ENCODE results near the gene STXBP3. TPM values are rescaled to one million over a fixed set of nuclear protein-coding genes. Genes with fewer than 3 reads are reported as not detected.

Gene STXBP3, protein sequence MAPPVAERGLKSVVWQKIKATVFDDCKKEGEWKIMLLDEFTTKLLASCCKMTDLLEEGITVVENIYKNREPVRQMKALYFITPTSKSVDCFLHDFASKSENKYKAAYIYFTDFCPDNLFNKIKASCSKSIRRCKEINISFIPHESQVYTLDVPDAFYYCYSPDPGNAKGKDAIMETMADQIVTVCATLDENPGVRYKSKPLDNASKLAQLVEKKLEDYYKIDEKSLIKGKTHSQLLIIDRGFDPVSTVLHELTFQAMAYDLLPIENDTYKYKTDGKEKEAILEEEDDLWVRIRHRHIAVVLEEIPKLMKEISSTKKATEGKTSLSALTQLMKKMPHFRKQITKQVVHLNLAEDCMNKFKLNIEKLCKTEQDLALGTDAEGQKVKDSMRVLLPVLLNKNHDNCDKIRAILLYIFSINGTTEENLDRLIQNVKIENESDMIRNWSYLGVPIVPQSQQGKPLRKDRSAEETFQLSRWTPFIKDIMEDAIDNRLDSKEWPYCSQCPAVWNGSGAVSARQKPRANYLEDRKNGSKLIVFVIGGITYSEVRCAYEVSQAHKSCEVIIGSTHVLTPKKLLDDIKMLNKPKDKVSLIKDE
- 16.9 to 24.2 TPM (median 19.6 TPM) in 5 replicates for total RNA-seq (2022; extraction: Qiagen RNA extraction)

DNA sequence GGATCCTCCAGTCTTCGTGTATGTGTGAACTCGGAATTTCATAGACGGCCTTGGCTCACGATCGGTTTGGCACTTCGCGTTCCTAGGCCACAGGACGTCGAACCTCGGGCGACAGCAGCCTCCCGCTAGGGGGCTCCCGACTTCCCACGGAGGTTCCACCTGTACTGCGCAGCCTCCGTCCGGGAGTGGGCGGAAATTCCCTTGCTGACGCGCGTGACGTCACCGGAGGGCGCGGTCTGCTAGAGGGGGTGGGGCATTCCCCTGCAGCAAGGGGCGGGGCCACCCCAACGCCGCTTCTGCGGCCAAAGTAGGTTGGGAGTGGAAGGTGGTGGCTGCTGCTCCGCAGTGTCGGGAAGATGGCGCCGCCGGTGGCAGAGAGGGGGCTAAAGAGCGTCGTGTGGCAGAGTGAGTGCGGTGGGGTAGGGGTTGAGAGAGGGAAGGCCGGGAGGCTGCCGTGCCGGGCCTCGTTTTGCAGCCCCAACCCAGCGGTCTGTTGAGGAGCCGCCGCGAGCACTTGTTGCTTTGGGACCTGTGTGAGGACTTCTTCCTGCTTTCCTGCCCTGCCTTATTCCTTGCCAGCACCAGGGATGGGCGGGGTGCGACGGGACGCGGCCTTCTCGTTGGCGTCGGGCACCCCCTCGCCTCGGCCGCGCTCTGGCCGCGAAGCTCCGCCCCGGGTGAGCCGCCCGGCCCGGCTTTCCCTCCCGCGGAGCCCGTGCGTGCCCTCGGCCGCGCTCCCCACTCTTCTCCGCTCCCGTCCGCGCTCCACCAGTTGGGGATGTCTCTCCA lies at the start of gene STXBP3:
Gene STXBP3 (plus strand): TSS at position 293 of the 789 bp plus-strand sequence. CDS start 64 bp downstream, at position 357.

DNA sequence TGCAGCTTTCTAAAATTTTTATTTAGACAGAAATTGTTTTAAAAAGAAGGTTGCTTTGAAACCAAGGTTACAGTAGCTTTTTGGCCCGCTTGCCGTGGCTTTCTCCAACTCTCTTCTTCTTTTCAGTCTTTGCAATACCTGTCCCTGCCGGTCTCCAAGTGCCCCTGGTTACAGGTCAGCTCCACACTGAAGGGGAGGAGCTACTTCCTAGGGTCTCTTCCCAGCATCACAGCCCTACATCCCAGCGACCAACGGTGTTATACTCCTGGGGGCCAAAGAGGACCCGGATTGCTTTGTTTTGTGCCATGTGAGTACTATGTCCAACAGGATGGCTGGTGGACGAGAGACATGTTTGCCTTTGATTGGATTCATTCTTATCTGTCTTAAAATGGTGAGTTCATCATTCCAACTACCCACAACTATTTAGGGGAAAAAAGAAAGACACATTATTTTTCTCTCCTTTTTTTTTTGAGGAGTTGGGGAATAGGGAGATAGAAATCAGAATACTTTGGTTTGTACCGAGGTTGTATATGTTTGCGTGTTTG lies 33.8 kb upstream of the STXBP3 start, which contains the start of gene FNDC7:
Gene FNDC7 (plus strand): TSS at position 303 of the 545 bp plus-strand sequence. CDS start 26 bp downstream, at position 329.

DNA sequence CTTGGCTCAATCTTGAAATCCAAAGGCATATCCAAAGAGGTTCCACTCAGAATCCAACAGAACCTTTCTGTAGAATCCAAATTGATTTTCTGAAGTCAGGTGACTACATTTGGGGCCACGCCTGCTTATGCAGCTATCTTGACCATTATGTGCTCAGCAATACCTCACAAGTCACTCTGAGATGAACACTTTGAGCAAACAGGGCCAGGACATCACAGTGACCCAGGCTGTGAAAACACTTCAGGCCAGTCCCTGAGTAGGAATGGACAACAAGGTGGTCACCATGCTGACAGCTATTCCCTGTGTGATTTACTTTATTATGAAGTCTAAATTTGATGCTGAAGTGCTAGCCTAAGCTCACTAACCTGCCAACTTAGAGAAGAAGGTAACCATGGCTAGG lies 110.5 kb downstream of the STXBP3 start, which contains the start of gene AKNAD1:
Gene AKNAD1 (minus strand): TSS at position 101 of the 400 bp plus-strand sequence. CDS start 4,430 bp downstream, outside the sequence.

Other genes starting within 250 kb of the STXBP3 start
- gene EEIG2, start 186.6 kb upstream of the STXBP3 start, total RNA-seq (2022; extraction: Qiagen RNA extraction) = 4.2 to 6.7 TPM (median 5.9 TPM) in 5 replicates
- gene HENMT1, start 85.6 kb upstream of the STXBP3 start, total RNA-seq (2022; extraction: Qiagen RNA extraction) = 3.6 to 5.8 TPM (median 4.3 TPM) in 5 replicates
- 19.5 to 23.3 TPM (median 20.8 TPM) in 5 replicates for gene PRPF38B, start 54.4 kb upstream of the STXBP3 start, total RNA-seq (2022; extraction: Qiagen RNA extraction)
- 0.02 to 0.07 TPM (median 0.03 TPM) in 4 of 5 replicates, not detected in the other for gene FNDC7, start 33.8 kb upstream of the STXBP3 start, total RNA-seq (2022; extraction: Qiagen RNA extraction)
- 1.3 to 1.8 TPM (median 1.7 TPM) in 5 replicates for gene AKNAD1, start 110.4 kb downstream of the STXBP3 start, total RNA-seq (2022; extraction: Qiagen RNA extraction)
- gene GPSM2, start 130.3 kb downstream of the STXBP3 start, total RNA-seq (2022; extraction: Qiagen RNA extraction) = 22.3 to 26.5 TPM (median 25.3 TPM) in 5 replicates
- gene CLCC1, start 216.8 kb downstream of the STXBP3 start, total RNA-seq (2022; extraction: Qiagen RNA extraction) = 13.9 to 19.3 TPM (median 18.4 TPM) in 5 replicates